Mammary epithelial cell (primary cell): Measurements from ENCODE around the gene HIVEP3.

Experiments used
- CTCF ChIP-seq, 2 donors: IDR thresholded peaks in 1 of 2; conservative IDR thresholded peaks in 1 of 2; 2 replicates each; pipeline ENCODE4 v1.5.1; 2011 to 2012; ENCODE audit warnings: inconsistent platforms in 2 of 2, low read length in 2 of 2, mild to moderate bottlenecking in 2 of 2, control low read depth in 1 of 2, low read depth in 1 of 2; ENCODE audit not compliant: insufficient read depth in 1 of 2; ENCODE audit errors: extremely low read depth in 1 of 2
- EZH2 ChIP-seq: IDR thresholded peaks from 2 replicates; pipeline ENCODE4 v1.6.1; 2012; ENCODE audit warnings: low read length, inconsistent platforms, borderline replicate concordance

- TF ChIP-seq CTCF (conservative IDR thresholded peaks at IDR 0.05 in 1 of 2, IDR thresholded peaks at IDR 0.05 in 1 of 2; ENCODE audit: extremely low read depth in 1 of 2, insufficient read depth in 1 of 2, low read depth in 1 of 2, low read length in 2 of 2) (no peak), EZH2 (no peak)
These were observed 343.9 kb downstream of the HIVEP3 start for GRCh38 chr1:41574842-41575241.
